GM12878 (cell line): ENCODE measurements around the gene ZNF48. TPM values are rescaled to one million over a fixed set of nuclear protein-coding genes. Genes with fewer than 3 reads are reported as not detected.

ENCODE experiments used
- ATAC-seq: fragments of 200-7000 bp; cut with Tn5 transposase; 3 replicates; pipeline ENCODE4 v1.9.1; 2020; ENCODE audit warnings: mild to moderate bottlenecking, moderate library complexity
- BruUV-seq: library from RNA; stranded (reverse); fragments of 400-500 nt; replicated peaks from 2 replicates; lab custom pipeline; 2021; lab: Mats Ljungman, UMichigan
- CTCF ChIA-PET: fragments of 300-600 bp; sonication (Branson Sonifier 250); formaldehyde crosslinking; extraction: SDS; loops from one replicate; lab custom pipeline; 2021; ENCODE audit warnings: inconsistent platforms; lab: Yijun Ruan, JAX
- POLR2A ChIA-PET: fragments of 350-600 bp; formaldehyde crosslinking; extraction: SDS; loops from one replicate; lab custom pipeline; 2021; ENCODE audit warnings: inconsistent platforms; lab: Charles Lee
- RAD21 ChIA-PET: fragments of 300-600 bp; sonication (Branson Sonifier 250); formaldehyde crosslinking; loops from one replicate; lab custom pipeline; 2023; ENCODE audit warnings: antibody characterized with exemption; ENCODE audit not compliant: unreplicated experiment; lab: Charles Lee
- SMC1A ChIA-PET: fragments of 300-600 bp; sonication (Branson Sonifier 250); formaldehyde crosslinking; loops from one replicate; lab custom pipeline; 2023; ENCODE audit not compliant: unreplicated experiment, uncharacterized antibody; lab: Charles Lee
- DNase-seq: peaks from one replicate; pipeline ENCODE4 v3.0.0-alpha.2; 2011; ENCODE audit warnings: low read depth, low spot score
- FAIRE-seq: peaks from 3 replicates; lab custom pipeline; 2011; peaks lifted over from hg19 to GRCh38; lab: Jason Lieb, UNC
- H2AFZ ChIP-seq: 2 replicates; pipeline ENCODE4 v1.6.0; 2011; ENCODE audit warnings: low read depth, low read length, control low read depth; ENCODE audit not compliant: control insufficient read depth
- H3K27ac ChIP-seq: 2 replicates; pipeline ENCODE4 v1.5.1; 2011; ENCODE audit warnings: control low read depth; ENCODE audit not compliant: control insufficient read depth, insufficient read depth
- H3K27me3 ChIP-seq, 2 experiments: replicated peaks in 1 of 2; 2 replicates each; pipeline versions ENCODE4 v1.6.0 to v1.6.1; 2011; ENCODE audit warnings: low read length in 1 of 2; ENCODE audit not compliant: control insufficient read depth in 2 of 2, insufficient read depth in 2 of 2
- H3K36me3 ChIP-seq, 2 experiments: 2 replicates each; pipeline ENCODE4 v1.5.1; 2011; ENCODE audit warnings: low read length in 1 of 2; ENCODE audit not compliant: control insufficient read depth in 2 of 2, insufficient read depth in 2 of 2
- H3K4me1 ChIP-seq: 2 replicates; pipeline ENCODE4 v1.6.1; 2011; ENCODE audit warnings: mild to moderate bottlenecking, low read length, moderate library complexity, mixed read lengths; ENCODE audit not compliant: control insufficient read depth, insufficient read depth
- H3K4me2 ChIP-seq: 2 replicates; pipeline ENCODE4 v1.6.0; 2011; ENCODE audit warnings: control low read depth; ENCODE audit not compliant: control insufficient read depth, insufficient read depth
- H3K4me3 ChIP-seq: fragments of 200-600 bp; sonication (generic); 2 replicates; pipeline ENCODE4 v1.5.1; 2016
- H3K79me2 ChIP-seq: 2 replicates; pipeline ENCODE4 v1.6.0; 2011; ENCODE audit warnings: low read length; ENCODE audit not compliant: control insufficient read depth, insufficient read depth
- H3K9ac ChIP-seq: 2 replicates; pipeline ENCODE4 v1.8.0; 2011; ENCODE audit warnings: low read length, control low read depth, mixed read lengths; ENCODE audit not compliant: control insufficient read depth, insufficient read depth
- H3K9me3 ChIP-seq: replicated peaks from 3 replicates; pipeline ENCODE4 v1.5.1; 2011; ENCODE audit warnings: mild to moderate bottlenecking, low read length; ENCODE audit not compliant: control insufficient read depth, insufficient read depth
- H4K20me1 ChIP-seq: 2 replicates; pipeline ENCODE4 v1.6.0; 2011; ENCODE audit not compliant: control insufficient read depth, insufficient read depth
- GATAD2B ChIP-seq: fragments of 450-650 bp; conservative IDR thresholded peaks from 2 replicates; pipeline ENCODE4 v1.6.1; 2017; ENCODE audit warnings: low read depth, mild to moderate bottlenecking, moderate library complexity
- HDAC2 ChIP-seq: fragments of 200-600 bp; sonication (generic); IDR thresholded peaks from 2 replicates; pipeline ENCODE4 v1.6.1; 2017
- HSF1 ChIP-seq: fragments of 150-350 bp; IDR thresholded peaks from 2 replicates; pipeline ENCODE4 v1.6.1; 2014; ENCODE audit warnings: mild to moderate bottlenecking, low read depth, low read length
- POLR2AphosphoS2 ChIP-seq: IDR thresholded peaks from 2 replicates; pipeline ENCODE4 v1.6.1; 2011; ENCODE audit warnings: low read depth, mild to moderate bottlenecking, low read length, improper control_type of control experiment, moderate library complexity
- SREBF2 ChIP-seq: IDR thresholded peaks from 2 replicates; pipeline ENCODE4 v1.6.1; 2012; ENCODE audit warnings: mild to moderate bottlenecking, low read length
- WGBS: methylation state at CpG from one replicate; pipeline ENCODE4 v1.1.6; 2016; ENCODE audit warnings: low lambda C conversion rate; ENCODE audit not compliant: insufficient replicate concordance, insufficient coverage; ENCODE audit errors: missing lambda C conversion rate; 5-methylcytosine and 5-hydroxymethylcytosine counted together
- in situ Hi-C: fragments of 300-500 bp; cut with MboI; formaldehyde crosslinking; loops from 9 replicates; pipeline ENCODE4 v1.14.3; 2018; ENCODE audit warnings: mixed read lengths
- intact Hi-C: fragments of 100-400 bp; cut with micrococcal nuclease; formaldehyde crosslinking; loops from one replicate; pipeline ENCODE4 v1.14.2; 2022; ENCODE audit not compliant: unreplicated experiment
- polyA plus RNA-seq, 11 experiments: library from polyadenylated mRNA; depleted of rRNA in 4 of 11; unstranded in 6 of 11; stranded (reverse) in 5 of 11; fragments of >200 nt; fragmentation: Nextera tagmentation in 4 of 11; fragmentation: Illumina TruSeq in 1 of 11; extraction: Ambion mirVana in 4 of 11; extraction: Trizol in 1 of 11; gene quantifications; 1 replicate in 1 of 11; 2 replicates in 10 of 11; pipeline versions ENCODE4 v1.2.1 to v1.2.3, GENCODE V29; 2011 to 2016; ENCODE audit warnings: inconsistent platforms in 2 of 11, missing spikeins in 2 of 11, low read depth in 1 of 11
- total RNA-seq, 4 experiments: library from RNA; depleted of rRNA in 3 of 4; stranded (reverse); fragments of >200 nt in 3 of 4; fragmentation: Illumina TruSeq in 1 of 4; extraction: Trizol in 1 of 4; gene quantifications; 2 replicates each; pipeline versions ENCODE4 v1.2.1 to v1.2.3, GENCODE V29; 2013 to 2021
- TF ChIP-seq, protein P1 (sequence below): fragments of 450-650 bp; IDR thresholded peaks from 2 replicates; pipeline ENCODE4 v1.6.1; 2017; ENCODE audit warnings: borderline replicate concordance
- TF ChIP-seq, protein P2 (sequence below): fragments of 450-650 bp; IDR thresholded peaks from 2 replicates; pipeline ENCODE4 v1.6.1; 2016; ENCODE audit warnings: mild to moderate bottlenecking

ZNF48 gene
- total and polyA plus RNA-seq, 10 of the 15 experiments (the other 5 are each of a cell fraction or from before 2014, with no cell fraction given) = 0.14 to 12.0 (median 4.2) TPM

GRCh38 chr16:30417529-30418349 lies 22.5 kb downstream of the ZNF48 start (continued):
- TF ChIP-seq, protein P1, sequence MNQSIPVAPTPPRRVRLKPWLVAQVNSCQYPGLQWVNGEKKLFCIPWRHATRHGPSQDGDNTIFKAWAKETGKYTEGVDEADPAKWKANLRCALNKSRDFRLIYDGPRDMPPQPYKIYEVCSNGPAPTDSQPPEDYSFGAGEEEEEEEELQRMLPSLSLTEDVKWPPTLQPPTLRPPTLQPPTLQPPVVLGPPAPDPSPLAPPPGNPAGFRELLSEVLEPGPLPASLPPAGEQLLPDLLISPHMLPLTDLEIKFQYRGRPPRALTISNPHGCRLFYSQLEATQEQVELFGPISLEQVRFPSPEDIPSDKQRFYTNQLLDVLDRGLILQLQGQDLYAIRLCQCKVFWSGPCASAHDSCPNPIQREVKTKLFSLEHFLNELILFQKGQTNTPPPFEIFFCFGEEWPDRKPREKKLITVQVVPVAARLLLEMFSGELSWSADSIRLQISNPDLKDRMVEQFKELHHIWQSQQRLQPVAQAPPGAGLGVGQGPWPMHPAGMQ = no peak
- no peak for TF ChIP-seq SREBF2
- no peak for TF ChIP-seq HDAC2
- TF ChIP-seq, all 136 proteins: peak for 39

- RAD21 ChIA-PET = interaction anchor here (0.8 to 2.0 kb wide), 22 partner anchors 9 to 353 kb away, joined by 3 to 17 read pairs (median 4); partner anchors contain the start of genes ALDOA, CORO1A, DCTPP1 and TBC1D10B
- Histone ChIP-seq H3K36me3 (peaks cover 3 to 9% of the 10 kb centered on the region in 2 experiments), H3K27me3 (no peaks in the 10 kb centered on the region), H3K27ac (peak overlapping the region; percentile 43), H3K9me3 (no peaks in the 10 kb centered on the region), H3K4me3 (peak overlapping the region; percentile 63; the same call in 1 of the 2 replicates), H3K4me2 (peak overlapping the region; percentile 82), H4K20me1 (no peaks in the 10 kb centered on the region), H3K4me1 (peaks cover 8% of the 10 kb centered on the region), H3K79me2 (no peaks in the 10 kb centered on the region), H3K9ac (0 out of 2 replicates have a peak overlapping the region, but pooled peaks have one; percentile 26), H2AFZ (peak overlapping the region; percentile 94)
- ATAC-seq = no peak
- no peak for FAIRE-seq
- 61% methylated on average over 31 of the region's 31 CpGs for WGBS
- BruUV-seq = no TSS peak
- SMC1A ChIA-PET = interaction anchor here (0.7 to 2.9 kb wide), 10 partner anchors 9 to 279 kb away, joined by 3 to 12 read pairs (median 5); partner anchors contain the start of genes DCTPP1, TBC1D10B and ZNF747
- TF ChIP-seq GATAD2B (0 out of 2 replicates have a peak, but pooled peaks have one; percentile 7), HSF1 (no peak), POLR2AphosphoS2 (0 out of 2 replicates have a peak, but pooled peaks have one; percentile 10)
- TF ChIP-seq, protein P2, sequence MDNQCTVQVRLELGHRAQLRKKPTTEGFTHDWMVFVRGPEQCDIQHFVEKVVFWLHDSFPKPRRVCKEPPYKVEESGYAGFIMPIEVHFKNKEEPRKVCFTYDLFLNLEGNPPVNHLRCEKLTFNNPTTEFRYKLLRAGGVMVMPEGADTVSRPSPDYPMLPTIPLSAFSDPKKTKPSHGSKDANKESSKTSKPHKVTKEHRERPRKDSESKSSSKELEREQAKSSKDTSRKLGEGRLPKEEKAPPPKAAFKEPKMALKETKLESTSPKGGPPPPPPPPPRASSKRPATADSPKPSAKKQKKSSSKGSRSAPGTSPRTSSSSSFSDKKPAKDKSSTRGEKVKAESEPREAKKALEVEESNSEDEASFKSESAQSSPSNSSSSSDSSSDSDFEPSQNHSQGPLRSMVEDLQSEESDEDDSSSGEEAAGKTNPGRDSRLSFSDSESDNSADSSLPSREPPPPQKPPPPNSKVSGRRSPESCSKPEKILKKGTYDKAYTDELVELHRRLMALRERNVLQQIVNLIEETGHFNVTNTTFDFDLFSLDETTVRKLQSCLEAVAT = peak; percentile 55; the same call in 1 of the 2 replicates
- in situ Hi-C loops (no loop called here), intact Hi-C loops (no loop called here)
- CTCF ChIA-PET = interaction anchor here (0.6 to 3.6 kb wide), 12 partner anchors 9 to 326 kb away, joined by 3 to 20 read pairs (median 5); partner anchors contain the start of genes DCTPP1, TBC1D10B, TBX6 and ZNF764
- DNase-seq = no peak
- POLR2A ChIA-PET = interaction anchor here (0.5 to 2.0 kb wide), 15 partner anchors 9 to 445 kb away, joined by 3 to 11 read pairs (median 4); partner anchors contain the start of genes DCTPP1, PRR14, TAOK2 and TBX6
These were observed 23.3 kb downstream of the ZNF48 start for GRCh38 chr16:30418350-30419181.
